Neuronal stem cell (in vitro differentiated cells): Measurements from ENCODE around the gene CTSZ.

Experiments used
- DNase-seq: peaks from one replicate; pipeline ENCODE4 v3.0.0-alpha.2; 2013; ENCODE audit warnings: low spot score
- H2AFZ ChIP-seq: one replicate; pipeline ENCODE4 v1.6.1; 2013; ENCODE audit warnings: mild to moderate bottlenecking, low read length, inconsistent platforms
- H2AK5ac ChIP-seq: 2 replicates; pipeline ENCODE4 v1.6.1; 2013; ENCODE audit warnings: low read depth, mild to moderate bottlenecking, inconsistent platforms, low read length, moderate library complexity, mixed read lengths
- H2BK120ac ChIP-seq: 2 replicates; pipeline ENCODE4 v1.6.1; 2013; ENCODE audit warnings: low read depth, mild to moderate bottlenecking, inconsistent platforms, low read length, moderate library complexity, mixed read lengths
- H2BK12ac ChIP-seq: one replicate; pipeline ENCODE4 v1.6.1; 2013; ENCODE audit warnings: low read length, inconsistent platforms
- H2BK15ac ChIP-seq: 2 replicates; pipeline ENCODE4 v1.6.1; 2013; ENCODE audit warnings: mild to moderate bottlenecking, low read length, inconsistent platforms, mixed read lengths
- H2BK5ac ChIP-seq: one replicate; pipeline ENCODE4 v1.6.1; 2013; ENCODE audit warnings: inconsistent platforms, mild to moderate bottlenecking, low read length, moderate library complexity
- H3K14ac ChIP-seq: one replicate; pipeline ENCODE4 v1.6.1; 2013; ENCODE audit warnings: low read length, inconsistent platforms
- H3K18ac ChIP-seq: 2 replicates; pipeline ENCODE4 v1.6.1; 2013; ENCODE audit warnings: low read length, inconsistent platforms
- H3K23ac ChIP-seq: 2 replicates; pipeline ENCODE4 v1.6.1; 2013; ENCODE audit warnings: low read depth, mild to moderate bottlenecking, mixed read lengths, low read length, inconsistent platforms; ENCODE audit not compliant: poor library complexity
- H3K27ac ChIP-seq: replicated peaks from 3 replicates; pipeline ENCODE4 v1.5.1; 2013; ENCODE audit warnings: low read length, inconsistent platforms
- H3K27me3 ChIP-seq, 3 experiments: 2 replicates each; pipeline ENCODE4 v1.6.1; 2013; ENCODE audit warnings: low read length in 3 of 3, mild to moderate bottlenecking in 2 of 3, inconsistent platforms in 1 of 3, low read depth in 1 of 3, mixed read lengths in 1 of 3, moderate library complexity in 1 of 3; ENCODE audit not compliant: control insufficient read depth in 3 of 3, insufficient read depth in 3 of 3
- H3K36me3 ChIP-seq, 2 donors: replicated peaks in 1 of 2; 2 replicates each; pipeline ENCODE4 v1.6.1; 2013; ENCODE audit warnings: low read length in 2 of 2; ENCODE audit not compliant: control insufficient read depth in 2 of 2, insufficient read depth in 2 of 2
- H3K4ac ChIP-seq: 2 replicates; pipeline ENCODE4 v1.6.1; 2013; ENCODE audit warnings: inconsistent platforms, mild to moderate bottlenecking, low read length, moderate library complexity
- H3K4me1 ChIP-seq, 2 donors: 1 replicate in 1 of 2; 2 replicates in 1 of 2; pipeline ENCODE4 v1.6.1; 2013; ENCODE audit warnings: low read length in 2 of 2, low read depth in 1 of 2; ENCODE audit not compliant: control insufficient read depth in 2 of 2, insufficient read depth in 1 of 2
- H3K4me2 ChIP-seq: one replicate; pipeline ENCODE4 v1.6.1; 2013; ENCODE audit warnings: mild to moderate bottlenecking, low read length, inconsistent platforms; ENCODE audit not compliant: insufficient read depth, poor library complexity, severe bottlenecking
- H3K4me3 ChIP-seq, 2 donors: 2 replicates each; pipeline ENCODE4 v1.5.1; 2013; ENCODE audit warnings: low read length in 2 of 2, mild to moderate bottlenecking in 2 of 2, inconsistent platforms in 1 of 2, moderate library complexity in 1 of 2
- H3K79me1 ChIP-seq: one replicate; pipeline ENCODE4 v1.6.1; 2013; ENCODE audit warnings: low read depth, mild to moderate bottlenecking, inconsistent platforms, low read length, moderate library complexity
- H3K9ac ChIP-seq: one replicate; pipeline ENCODE4 v1.6.1; 2013; ENCODE audit warnings: mild to moderate bottlenecking, low read depth, low read length, inconsistent platforms; ENCODE audit not compliant: poor library complexity
- H3K9me3 ChIP-seq, 2 donors: replicated peaks in 1 of 2; 2 replicates each; pipeline versions ENCODE3 to v1.6.1; 2013; ENCODE audit warnings: low read length in 2 of 2, mild to moderate bottlenecking in 2 of 2, inconsistent platforms in 1 of 2, low read depth in 1 of 2, mixed read lengths in 1 of 2, moderate library complexity in 1 of 2; ENCODE audit not compliant: control insufficient read depth in 2 of 2, insufficient read depth in 1 of 2
- H4K8ac ChIP-seq: one replicate; pipeline ENCODE4 v1.6.1; 2013; ENCODE audit warnings: low read depth, mild to moderate bottlenecking, inconsistent platforms, low read length, moderate library complexity
- H4K91ac ChIP-seq: one replicate; pipeline ENCODE4 v1.6.1; 2013; ENCODE audit warnings: low read length, low read depth, mild to moderate bottlenecking, inconsistent platforms; ENCODE audit not compliant: poor library complexity
- WGBS, 2 donors: extraction: QIAGEN DNeasy Blood & Tissue Kit; methylation state at CpG; one replicate each; pipeline ENCODE4 v1.1.7; 2013; ENCODE audit warnings: missing lambda C conversion rate in 2 of 2, mixed read lengths in 1 of 2; ENCODE audit not compliant: insufficient read length in 2 of 2, insufficient replicate concordance in 1 of 2; ENCODE audit errors: extremely low coverage in 2 of 2; 5-methylcytosine and 5-hydroxymethylcytosine counted together

The CTSZ gene

GRCh38 chr20:59015812-59016711 is 9.0 kb upstream of the CTSZ start:
- Histone ChIP-seq H3K4me1 (peaks cover 1 to 4% of the 10 kb centered on the region in 2 donors), H3K4ac (no peak overlapping the region), H2BK12ac (no peak overlapping the region), H3K23ac (no peak overlapping the region), H3K9me3 (no peaks in the 10 kb centered on the region), H2AK5ac (no peak overlapping the region), H3K36me3 (no peaks in the 10 kb centered on the region), H3K9ac (no peak overlapping the region), H3K79me1 (peaks cover 2% of the 10 kb centered on the region), H3K27ac (no peak overlapping the region), H3K18ac (no peak overlapping the region), H2BK5ac (no peak overlapping the region), H4K8ac (no peak overlapping the region), H3K4me3 (no peak overlapping the region), H3K27me3 (no peaks in the 10 kb centered on the region), H3K14ac (no peak overlapping the region), H4K91ac (peak overlapping the region; percentile 61), H2AFZ (no peak overlapping the region), H2BK15ac (no peak overlapping the region), H3K4me2 (no peak overlapping the region), H2BK120ac (no peak overlapping the region)
- WGBS, 2 donors, result no CpG with 5 or more reads among the region's 16 CpGs
- no peak for DNase-seq

DNA sequence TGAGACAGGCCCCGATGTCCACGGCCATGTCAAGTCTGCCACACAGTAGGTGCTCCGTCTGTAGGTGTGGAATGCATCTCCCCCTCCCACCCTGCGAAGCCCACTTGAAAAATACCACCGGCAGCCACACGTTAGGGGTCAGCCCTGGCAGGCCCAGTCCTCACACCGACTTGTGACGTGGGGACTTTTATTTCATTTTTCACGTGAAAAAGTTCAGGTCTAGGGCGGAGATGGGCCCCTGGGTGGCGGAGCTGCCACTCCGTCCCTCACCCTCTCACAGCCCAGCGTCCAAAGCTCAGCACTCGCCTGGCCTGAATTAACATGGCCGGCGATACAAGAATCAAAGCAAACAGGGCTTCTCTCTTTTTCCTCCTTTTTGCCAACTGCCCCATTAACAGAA is 8.4 kb upstream of the CTSZ start:
- H3K27ac ChIP-seq, result no peak overlapping the region
- H3K4me1 ChIP-seq, result peaks cover 4 to 11% of the 10 kb centered on the region in 2 donors
- H2AK5ac ChIP-seq, result no peak overlapping the region
- H3K27me3 ChIP-seq, result no peaks in the 10 kb centered on the region
- H3K9me3 ChIP-seq, result no peaks in the 10 kb centered on the region
- no peak overlapping the region for H3K4ac ChIP-seq
- no peak overlapping the region for H2AFZ ChIP-seq
- H3K9ac ChIP-seq, result no peak overlapping the region
- no peak overlapping the region for H3K4me2 ChIP-seq
- H4K91ac ChIP-seq, result no peak overlapping the region
- no peak overlapping the region for H3K14ac ChIP-seq
- H3K18ac ChIP-seq, result no peak overlapping the region
- H2BK12ac ChIP-seq, result no peak overlapping the region
- WGBS, 2 donors, result no CpG with 5 or more reads among the region's 16 CpGs
- H3K79me1 ChIP-seq, result peaks cover 2% of the 10 kb centered on the region
- no peaks in the 10 kb centered on the region for H3K36me3 ChIP-seq
- no peak for DNase-seq
- no peak overlapping the region for H2BK120ac ChIP-seq
- no peak overlapping the region for H3K4me3 ChIP-seq
- no peak overlapping the region for H2BK15ac ChIP-seq
- no peak overlapping the region for H2BK5ac ChIP-seq
- H4K8ac ChIP-seq, result no peak overlapping the region
- no peak overlapping the region for H3K23ac ChIP-seq

- no peak overlapping the region for H3K4me3 ChIP-seq
- DNase-seq, result no peak
- no peak overlapping the region for H3K14ac ChIP-seq
- no peak overlapping the region for H2BK5ac ChIP-seq
- no CpG with 5 or more reads among the region's 17 CpGs for WGBS, 2 donors
- peaks cover 4 to 12% of the 10 kb centered on the region in 2 donors for H3K4me1 ChIP-seq
- no peak overlapping the region for H2BK15ac ChIP-seq
- H3K79me1 ChIP-seq, result peaks cover 2% of the 10 kb centered on the region
- no peak overlapping the region for H4K8ac ChIP-seq
- no peaks in the 10 kb centered on the region for H3K36me3 ChIP-seq
- H3K27me3 ChIP-seq, result no peaks in the 10 kb centered on the region
- no peak overlapping the region for H3K27ac ChIP-seq
- H3K18ac ChIP-seq, result peak overlapping the region; percentile 61
- no peaks in the 10 kb centered on the region for H3K9me3 ChIP-seq
- no peak overlapping the region for H2AFZ ChIP-seq
- H2AK5ac ChIP-seq, result no peak overlapping the region
- peak overlapping the region; percentile 10 for H3K4ac ChIP-seq
- no peak overlapping the region for H3K4me2 ChIP-seq
- H4K91ac ChIP-seq, result no peak overlapping the region
- H2BK12ac ChIP-seq, result no peak overlapping the region
- peak overlapping the region; percentile 9 for H3K9ac ChIP-seq
- H3K23ac ChIP-seq, result peak overlapping the region; percentile 66
- no peak overlapping the region for H2BK120ac ChIP-seq
These were observed 7.8 kb upstream of the CTSZ start for GRCh38 chr20:59014680-59015389.

DNA sequence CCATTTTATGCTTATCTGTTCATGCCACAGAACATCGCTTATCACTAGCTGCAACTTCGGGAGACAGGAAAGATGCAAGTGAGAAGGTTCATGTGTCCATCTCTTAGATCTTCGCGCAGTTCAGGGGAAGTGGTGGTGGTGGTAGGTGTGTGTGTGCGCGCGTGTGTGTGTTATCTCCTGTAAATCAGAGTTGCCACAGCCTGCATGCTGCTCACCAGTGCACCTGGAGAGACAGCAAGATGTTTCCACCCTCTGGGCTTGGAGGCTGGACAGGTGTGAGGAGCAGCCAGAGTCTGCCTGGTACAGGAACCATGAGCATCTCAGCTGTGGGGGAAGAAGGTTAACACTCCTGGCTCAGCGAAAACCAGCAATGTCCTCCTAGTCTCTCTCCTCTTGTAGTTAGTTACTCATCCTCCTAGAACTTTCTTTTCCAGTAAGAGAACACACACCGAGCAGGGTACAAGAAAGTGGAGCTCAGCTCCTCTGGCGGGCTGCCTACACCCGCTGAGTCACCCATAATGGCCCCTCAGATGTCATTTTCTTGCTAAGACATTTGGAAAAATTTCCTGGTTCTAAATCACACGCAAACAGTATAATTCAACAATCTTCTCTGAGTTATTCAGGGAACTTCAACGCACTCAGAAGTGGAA is 7.0 kb upstream of the CTSZ start:
- Histone ChIP-seq H3K36me3 (no peaks in the 10 kb centered on the region), H3K4me1 (peaks cover 4 to 12% of the 10 kb centered on the region in 2 donors), H3K27ac (no peak overlapping the region), H4K91ac (no peak overlapping the region), H2BK15ac (no peak overlapping the region), H2BK5ac (no peak overlapping the region), H3K14ac (no peak overlapping the region), H3K27me3 (no peaks in the 10 kb centered on the region), H3K79me1 (peaks cover 2% of the 10 kb centered on the region), H3K18ac (no peak overlapping the region), H4K8ac (no peak overlapping the region), H3K4me3 (no peak overlapping the region), H3K23ac (peak overlapping the region; percentile 25), H3K4me2 (no peak overlapping the region), H3K9ac (peak overlapping the region; percentile 24), H2BK12ac (no peak overlapping the region), H2AK5ac (no peak overlapping the region), H2AFZ (no peak overlapping the region), H3K9me3 (no peaks in the 10 kb centered on the region), H3K4ac (no peak overlapping the region), H2BK120ac (no peak overlapping the region)
- DNase-seq, result no peak
- WGBS, 2 donors, result no CpG with 5 or more reads among the region's 13 CpGs
